Keratinocyte (primary cell): ENCODE data around the gene ADIPOR1. TPM values are rescaled to one million over a fixed set of nuclear protein-coding genes. Genes with fewer than 3 reads are reported as not detected.

Source experiments
- DNase-seq: peaks from one replicate; pipeline ENCODE4 v3.0.0-alpha.2; 2011; ENCODE audit warnings: low read depth, missing footprints, low spot score
- FAIRE-seq: peaks from 2 replicates; lab custom pipeline; 2011; peaks lifted over from hg19 to GRCh38; lab: Jason Lieb, UNC
- H2AFZ ChIP-seq: 2 replicates; pipeline ENCODE4 v1.6.0; 2012; ENCODE audit warnings: low read length, control low read depth, inconsistent platforms; ENCODE audit not compliant: control insufficient read depth
- H3K27ac ChIP-seq: 2 replicates; pipeline ENCODE4 v1.5.1; 2011; ENCODE audit warnings: low read length; ENCODE audit not compliant: control insufficient read depth, insufficient read depth
- H3K27me3 ChIP-seq: 3 replicates; pipeline ENCODE4 v1.6.0; 2011; ENCODE audit warnings: low read length; ENCODE audit not compliant: control insufficient read depth, insufficient read depth; ENCODE audit errors: extremely low read depth
- H3K36me3 ChIP-seq, 2 experiments: 2 replicates in 1 of 2; 3 replicates in 1 of 2; pipeline ENCODE4 v1.5.1; 2011; ENCODE audit warnings: low read length in 2 of 2, mild to moderate bottlenecking in 1 of 2; ENCODE audit not compliant: control insufficient read depth in 2 of 2, insufficient read depth in 2 of 2; ENCODE audit errors: extremely low read depth in 1 of 2
- H3K4me1 ChIP-seq: 3 replicates; pipeline ENCODE4 v1.5.1; 2011; ENCODE audit warnings: low read length; ENCODE audit not compliant: control insufficient read depth, insufficient read depth; ENCODE audit errors: extremely low read depth
- H3K4me2 ChIP-seq: 3 replicates; pipeline ENCODE4 v1.6.0; 2011; ENCODE audit warnings: low read depth, low read length; ENCODE audit not compliant: control insufficient read depth, insufficient read depth; ENCODE audit errors: extremely low read depth
- H3K4me3 ChIP-seq, 3 experiments: fragments of 200-600 bp in 1 of 3; sonication (generic) in 1 of 3; 2 replicates in 2 of 3; 3 replicates in 1 of 3; pipeline ENCODE4 v1.5.1; 2011 to 2016; ENCODE audit warnings: low read length in 3 of 3, mild to moderate bottlenecking in 3 of 3, control low read depth in 2 of 3, inconsistent platforms in 1 of 3, low read depth in 1 of 3, mixed read lengths in 1 of 3, mixed run types in 1 of 3, moderate library complexity in 1 of 3; ENCODE audit not compliant: control insufficient read depth in 2 of 3, insufficient read depth in 2 of 3; ENCODE audit errors: extremely low read depth in 1 of 3
- H3K79me2 ChIP-seq: 2 replicates; pipeline ENCODE4 v1.6.0; 2012; ENCODE audit warnings: low read length; ENCODE audit not compliant: control insufficient read depth, insufficient read depth
- H3K9ac ChIP-seq: 3 replicates; pipeline ENCODE4 v1.6.0; 2011; ENCODE audit warnings: low read length; ENCODE audit not compliant: control insufficient read depth, insufficient read depth; ENCODE audit errors: extremely low read depth
- H3K9me1 ChIP-seq: 3 replicates; pipeline ENCODE4 v1.6.0; 2011; ENCODE audit warnings: low read length; ENCODE audit not compliant: control insufficient read depth, insufficient read depth; ENCODE audit errors: extremely low read depth
- H3K9me3 ChIP-seq: 2 replicates; pipeline ENCODE4 v1.5.1; 2012; ENCODE audit warnings: low read depth, low read length; ENCODE audit not compliant: control insufficient read depth
- H4K20me1 ChIP-seq: 3 replicates; pipeline ENCODE4 v1.6.0; 2011; ENCODE audit warnings: low read length; ENCODE audit not compliant: control insufficient read depth, insufficient read depth; ENCODE audit errors: extremely low read depth
- CTCF ChIP-seq, 3 experiments: IDR thresholded peaks in 1 of 3; conservative IDR thresholded peaks in 1 of 3; optimal IDR thresholded peaks in 1 of 3; 2 replicates in 2 of 3; 3 replicates in 1 of 3; pipeline versions ENCODE3 to v1.5.1; 2011; ENCODE audit warnings: low read length in 3 of 3, mild to moderate bottlenecking in 3 of 3, moderate library complexity in 2 of 3, control low read depth in 1 of 3, inconsistent platforms in 1 of 3; ENCODE audit not compliant: insufficient read depth in 2 of 3; ENCODE audit errors: extremely low read depth in 1 of 3
- EZH2 ChIP-seq: IDR thresholded peaks from one replicate; pipeline ENCODE4 v1.6.1; 2012; ENCODE audit warnings: inconsistent platforms, mild to moderate bottlenecking, low read length, moderate library complexity
- dilution Hi-C: fragments of 300-500 bp; cut with MboI; formaldehyde crosslinking; loops from one replicate; pipeline ENCODE4 v1.7.0; 2020; ENCODE audit warnings: low sequenced_read_pairs; ENCODE audit not compliant: extremely low pct_ligation_motif_present
- polyA plus RNA-seq, 5 experiments: library from polyadenylated mRNA; depleted of rRNA in 3 of 5; stranded (reverse) in 3 of 5; stranded (forward) in 1 of 5; unstranded in 1 of 5; fragments of >200 nt; gene quantifications; 1 replicate in 1 of 5; 2 replicates in 3 of 5; 3 replicates in 1 of 5; pipeline versions ENCODE4 v1.2.1 to v1.2.3, GENCODE V29; 2011 to 2012; ENCODE audit warnings: missing spikeins in 2 of 5, low read depth in 1 of 5, low replicate concordance in 1 of 5

ADIPOR1 gene
- polyA plus RNA-seq, 1 donor (not counting 4 experiments of a cell fraction or from before 2014, with no cell fraction given), result 260 TPM

GRCh38 chr1:202945483-202945882 is 12.6 kb downstream of the ADIPOR1 start:
- Histone ChIP-seq H3K4me1 (peaks cover 7% of the 10 kb centered on the region), H3K36me3 (peaks cover 36 to 53% of the 10 kb centered on the region in 2 experiments), H4K20me1 (no peaks in the 10 kb centered on the region), H3K4me3 (no peak overlapping the region), H2AFZ (no peak overlapping the region), H3K27ac (no peak overlapping the region), H3K4me2 (no peak overlapping the region), H3K9me3 (no peaks in the 10 kb centered on the region), H3K27me3 (no peaks in the 10 kb centered on the region), H3K79me2 (peaks cover 9% of the 10 kb centered on the region), H3K9me1 (no peaks in the 10 kb centered on the region), H3K9ac (no peak overlapping the region)
- TF ChIP-seq CTCF (optimal IDR thresholded peaks at IDR 0.05 in 1 of 3, IDR thresholded peaks at IDR 0.05 in 1 of 3, conservative IDR thresholded peaks at IDR 0.05 in 1 of 3; ENCODE audit: extremely low read depth in 1 of 3, insufficient read depth in 2 of 3, low read length in 3 of 3), result no peak
- TF ChIP-seq EZH2, result no peak
- FAIRE-seq (no peak), DNase-seq (no peak)
- dilution Hi-C loops, result no loop called here

GRCh38 chr1:202944438-202944921 is 13.6 kb downstream of the ADIPOR1 start:
- Histone ChIP-seq H3K27ac (no peak overlapping the region), H3K36me3 (peaks cover 30 to 52% of the 10 kb centered on the region in 2 experiments), H3K79me2 (peaks cover 6% of the 10 kb centered on the region), H3K9ac (no peak overlapping the region), H3K4me3 (no peak overlapping the region), H2AFZ (no peak overlapping the region), H3K27me3 (no peaks in the 10 kb centered on the region), H3K9me1 (no peaks in the 10 kb centered on the region), H3K4me2 (no peak overlapping the region), H4K20me1 (no peaks in the 10 kb centered on the region), H3K9me3 (no peaks in the 10 kb centered on the region), H3K4me1 (peaks cover 8% of the 10 kb centered on the region)
- TF ChIP-seq EZH2 (no peak), CTCF (optimal IDR thresholded peaks at IDR 0.05 in 1 of 3, IDR thresholded peaks at IDR 0.05 in 1 of 3, conservative IDR thresholded peaks at IDR 0.05 in 1 of 3; ENCODE audit: extremely low read depth in 1 of 3, insufficient read depth in 2 of 3, low read length in 3 of 3) (no peak)
- FAIRE-seq, result no peak
- DNase-seq, result no peak
- dilution Hi-C loops, result no loop called here
